PC-3 (cell line): ENCODE data around the gene OR8D1. TPM values are rescaled to one million over a fixed set of nuclear protein-coding genes. Genes with fewer than 3 reads are reported as not detected.

Source experiments
- ATAC-seq: fragments of 200-7000 bp; cut with Tn5 transposase; 2 replicates; pipeline ENCODE4 v1.9.1; 2020; ENCODE audit warnings: mild to moderate bottlenecking, moderate library complexity
- BruUV-seq: library from RNA; stranded (reverse); fragments of 400-500 nt; replicated peaks from 2 replicates; lab custom pipeline; 2021; lab: Mats Ljungman, UMichigan
- CTCF ChIA-PET: fragments of 300-600 bp; sonication (Branson Sonifier 250); formaldehyde crosslinking; loops from one replicate; lab custom pipeline; 2022; ENCODE audit warnings: antibody characterized with exemption; lab: Charles Lee
- POLR2A ChIA-PET: fragments of 300-600 bp; sonication (Branson Sonifier 250); formaldehyde crosslinking; loops from one replicate; lab custom pipeline; 2022; ENCODE audit warnings: antibody characterized with exemption; ENCODE audit not compliant: unreplicated experiment; lab: Charles Lee
- DNase-seq: peaks from one replicate; pipeline ENCODE4 v3.0.0-alpha.2; 2015
- H2AFZ ChIP-seq: fragments of 300-600 bp; sonication (generic); 2 replicates; pipeline ENCODE4 v1.6.0; 2016; ENCODE audit warnings: antibody characterized with exemption, low read length
- H3F3A ChIP-seq: fragments of 300-600 bp; sonication (generic); one replicate; pipeline ENCODE4 v1.6.0; 2017; ENCODE audit warnings: antibody characterized with exemption, low read length, control low read depth, mild to moderate bottlenecking; ENCODE audit not compliant: unreplicated experiment
- H3K27ac ChIP-seq: fragments of 300-600 bp; sonication (generic); 2 replicates; pipeline ENCODE4 v1.5.1; 2016; ENCODE audit warnings: mild to moderate bottlenecking, low read length
- H3K27me3 ChIP-seq: fragments of 300-600 bp; sonication (generic); 2 replicates; pipeline ENCODE4 v1.6.1; 2016; ENCODE audit warnings: low read length, mixed read lengths
- H3K36me3 ChIP-seq: fragments of 300-600 bp; sonication (generic); 2 replicates; pipeline ENCODE4 v1.6.1; 2016; ENCODE audit warnings: low read depth, mixed run types, low read length, mixed read lengths
- H3K4me1 ChIP-seq: fragments of 300-600 bp; sonication (generic); 2 replicates; pipeline ENCODE4 v1.5.1; 2016; ENCODE audit warnings: low read length; ENCODE audit not compliant: insufficient read depth
- H3K4me2 ChIP-seq: fragments of 300-600 bp; sonication (generic); 2 replicates; pipeline ENCODE4 v1.6.0; 2016; ENCODE audit warnings: low read length
- H3K4me3 ChIP-seq: fragments of 300-600 bp; sonication (generic); 2 replicates; pipeline ENCODE4 v1.5.1; 2016; ENCODE audit warnings: mild to moderate bottlenecking, low read length, mixed read lengths
- H3K79me2 ChIP-seq: fragments of 300-600 bp; sonication (generic); 2 replicates; pipeline ENCODE4 v1.6.1; 2017; ENCODE audit warnings: low read length, mixed read lengths
- H3K9ac ChIP-seq: fragments of 300-600 bp; sonication (generic); 2 replicates; pipeline ENCODE4 v1.6.0; 2016; ENCODE audit warnings: mild to moderate bottlenecking, low read length
- H3K9me2 ChIP-seq: fragments of 300-600 bp; sonication (generic); replicated peaks from 2 replicates; pipeline ENCODE4 v1.6.1; 2016; ENCODE audit warnings: mixed run types, low read length, mixed read lengths
- H3K9me3 ChIP-seq: fragments of 300-600 bp; sonication (generic); 2 replicates; pipeline ENCODE4 v1.6.1; 2016; ENCODE audit warnings: low read length, mixed read lengths
- H4K20me1 ChIP-seq: fragments of 300-600 bp; sonication (generic); 2 replicates; pipeline ENCODE4 v1.6.1; 2016; ENCODE audit warnings: low read length, mixed read lengths
- CTCF ChIP-seq: fragments of 300-600 bp; sonication (generic); conservative IDR thresholded peaks from 2 replicates; pipeline ENCODE4 v1.5.1; 2017; ENCODE audit warnings: antibody characterized with exemption, low read depth, mild to moderate bottlenecking, low read length
- EZH2 ChIP-seq: fragments of 300-600 bp; sonication (generic); IDR thresholded peaks from one replicate; pipeline ENCODE4 v1.6.1; 2017; ENCODE audit warnings: antibody characterized with exemption, mild to moderate bottlenecking, low read length; ENCODE audit not compliant: unreplicated experiment
- EZH2phosphoT487 ChIP-seq: fragments of 300-600 bp; sonication (generic); IDR thresholded peaks from 2 replicates; pipeline ENCODE4 v1.6.1; 2018; ENCODE audit warnings: mild to moderate bottlenecking, antibody characterized with exemption, low read length, borderline replicate concordance
- intact Hi-C: fragments of 100-400 bp; cut with micrococcal nuclease; formaldehyde crosslinking; loops from 2 replicates; pipeline ENCODE4 v1.9.0; 2023
- total RNA-seq: library from RNA; depleted of rRNA; stranded (reverse); fragments of >200 nt; gene quantifications from 2 replicates; pipeline ENCODE4 v1.2.3, GENCODE V29; 2014

Gene OR8D1
- total RNA-seq, 1 experiment from 2014 or later, result not detected

GRCh38 chr11:124302347-124303125, 11.2 kb downstream of the OR8D1 start:
- ChIA-PET POLR2A (no interaction called here), CTCF (no interaction called here)
- intact Hi-C loops, result no loop called here
- Histone ChIP-seq H3K9me2 (no peaks in the 10 kb centered on the region), H3K27ac (no peak overlapping the region), H3K4me1 (no peaks in the 10 kb centered on the region), H3K9me3 (no peaks in the 10 kb centered on the region), H3F3A (no peaks in the 10 kb centered on the region), H3K79me2 (no peaks in the 10 kb centered on the region), H4K20me1 (no peaks in the 10 kb centered on the region), H3K4me3 (no peak overlapping the region), H3K27me3 (peaks cover 13% of the 10 kb centered on the region; the same call in 1 of the 2 replicates), H2AFZ (no peak overlapping the region), H3K4me2 (no peak overlapping the region), H3K36me3 (no peaks in the 10 kb centered on the region), H3K9ac (no peak overlapping the region)
- ATAC-seq, result peak; percentile 20; the same call in 1 of the 2 replicates
- no peak for DNase-seq
- TF ChIP-seq CTCF, result no peak
- no peak for TF ChIP-seq EZH2phosphoT487
- TF ChIP-seq EZH2, result no peak
- BruUV-seq, result no TSS peak

- H3K4me1 ChIP-seq, result no peaks in the 10 kb centered on the region
- peaks cover 8% of the 10 kb centered on the region; the same call in 1 of the 2 replicates for H3K27me3 ChIP-seq
- H3K36me3 ChIP-seq, result no peaks in the 10 kb centered on the region
- no peak overlapping the region for H2AFZ ChIP-seq
- no peaks in the 10 kb centered on the region for H3K9me2 ChIP-seq
- ATAC-seq, result peak; percentile 45
- H3K79me2 ChIP-seq, result no peaks in the 10 kb centered on the region
- no peaks in the 10 kb centered on the region for H4K20me1 ChIP-seq
- no peak overlapping the region for H3K4me3 ChIP-seq
- no TSS peak for BruUV-seq
- H3K9me3 ChIP-seq, result no peaks in the 10 kb centered on the region
- intact Hi-C loops, result no loop called here
- H3K27ac ChIP-seq, result no peak overlapping the region
- ChIA-PET CTCF (interaction anchor here (0.6 kb wide), 1 partner anchor 268 kb away, joined by 5 read pairs; the partner anchor contains the start of gene OR8A1), POLR2A (no interaction called here)
- no peaks in the 10 kb centered on the region for H3F3A ChIP-seq
- no peak overlapping the region for H3K4me2 ChIP-seq
- no peak for TF ChIP-seq EZH2
- TF ChIP-seq CTCF, result no peak
- no peak for TF ChIP-seq EZH2phosphoT487
- DNase-seq, result peak; percentile 49
- no peak overlapping the region for H3K9ac ChIP-seq
These were observed 12.2 kb downstream of the OR8D1 start for GRCh38 chr11:124301548-124301947.

- H3K4me1 ChIP-seq, result no peaks in the 10 kb centered on the region
- H4K20me1 ChIP-seq, result no peaks in the 10 kb centered on the region
- no peak overlapping the region for H2AFZ ChIP-seq
- no peaks in the 10 kb centered on the region for H3K36me3 ChIP-seq
- ChIA-PET POLR2A (no interaction called here), CTCF (no interaction called here)
- no peak overlapping the region for H3K4me3 ChIP-seq
- TF ChIP-seq EZH2phosphoT487, result no peak
- TF ChIP-seq EZH2, result no peak
- TF ChIP-seq CTCF, result no peak
- H3F3A ChIP-seq, result no peaks in the 10 kb centered on the region
- H3K27me3 ChIP-seq, result 0 out of 2 replicates have a peak, but pooled peaks cover 10% of the 10 kb centered on the region
- no peak overlapping the region for H3K4me2 ChIP-seq
- no peak for DNase-seq
- no peak overlapping the region for H3K27ac ChIP-seq
- no peaks in the 10 kb centered on the region for H3K9me2 ChIP-seq
- no peak for ATAC-seq
- intact Hi-C loops, result no loop called here
- no peak overlapping the region for H3K9ac ChIP-seq
- BruUV-seq, result no TSS peak
- H3K79me2 ChIP-seq, result no peaks in the 10 kb centered on the region
- H3K9me3 ChIP-seq, result no peaks in the 10 kb centered on the region
These were observed 15.8 kb downstream of the OR8D1 start for GRCh38 chr11:124297921-124298320.
